PC-3 (cell line): ENCODE data around the gene NAALADL1. TPM values are rescaled to one million over a fixed set of nuclear protein-coding genes. Genes with fewer than 3 reads are reported as not detected.
"Not testable (repeated sequence)": the region's sequence is repeated elsewhere in the genome, so short reads cannot be mapped to it uniquely, and the experiment has no call there.

Experiments
- ATAC-seq: fragments of 200-7000 bp; cut with Tn5 transposase; 2 replicates; pipeline ENCODE4 v1.9.1; 2020; ENCODE audit warnings: mild to moderate bottlenecking, moderate library complexity
- BruUV-seq: library from RNA; stranded (reverse); fragments of 400-500 nt; replicated peaks from 2 replicates; lab custom pipeline; 2021; lab: Mats Ljungman, UMichigan
- CTCF ChIA-PET: fragments of 300-600 bp; sonication (Branson Sonifier 250); formaldehyde crosslinking; loops from one replicate; lab custom pipeline; 2022; ENCODE audit warnings: antibody characterized with exemption; lab: Charles Lee
- POLR2A ChIA-PET: fragments of 300-600 bp; sonication (Branson Sonifier 250); formaldehyde crosslinking; loops from one replicate; lab custom pipeline; 2022; ENCODE audit warnings: antibody characterized with exemption; ENCODE audit not compliant: unreplicated experiment; lab: Charles Lee
- DNase-seq: peaks from one replicate; pipeline ENCODE4 v3.0.0-alpha.2; 2015
- H2AFZ ChIP-seq: fragments of 300-600 bp; sonication (generic); 2 replicates; pipeline ENCODE4 v1.6.0; 2016; ENCODE audit warnings: antibody characterized with exemption, low read length
- H3F3A ChIP-seq: fragments of 300-600 bp; sonication (generic); one replicate; pipeline ENCODE4 v1.6.0; 2017; ENCODE audit warnings: antibody characterized with exemption, low read length, control low read depth, mild to moderate bottlenecking; ENCODE audit not compliant: unreplicated experiment
- H3K27ac ChIP-seq: fragments of 300-600 bp; sonication (generic); 2 replicates; pipeline ENCODE4 v1.5.1; 2016; ENCODE audit warnings: mild to moderate bottlenecking, low read length
- H3K27me3 ChIP-seq: fragments of 300-600 bp; sonication (generic); 2 replicates; pipeline ENCODE4 v1.6.1; 2016; ENCODE audit warnings: low read length, mixed read lengths
- H3K36me3 ChIP-seq: fragments of 300-600 bp; sonication (generic); 2 replicates; pipeline ENCODE4 v1.6.1; 2016; ENCODE audit warnings: low read depth, mixed run types, low read length, mixed read lengths
- H3K4me1 ChIP-seq: fragments of 300-600 bp; sonication (generic); 2 replicates; pipeline ENCODE4 v1.5.1; 2016; ENCODE audit warnings: low read length; ENCODE audit not compliant: insufficient read depth
- H3K4me2 ChIP-seq: fragments of 300-600 bp; sonication (generic); 2 replicates; pipeline ENCODE4 v1.6.0; 2016; ENCODE audit warnings: low read length
- H3K4me3 ChIP-seq: fragments of 300-600 bp; sonication (generic); 2 replicates; pipeline ENCODE4 v1.5.1; 2016; ENCODE audit warnings: mild to moderate bottlenecking, low read length, mixed read lengths
- H3K79me2 ChIP-seq: fragments of 300-600 bp; sonication (generic); 2 replicates; pipeline ENCODE4 v1.6.1; 2017; ENCODE audit warnings: low read length, mixed read lengths
- H3K9ac ChIP-seq: fragments of 300-600 bp; sonication (generic); 2 replicates; pipeline ENCODE4 v1.6.0; 2016; ENCODE audit warnings: mild to moderate bottlenecking, low read length
- H3K9me2 ChIP-seq: fragments of 300-600 bp; sonication (generic); replicated peaks from 2 replicates; pipeline ENCODE4 v1.6.1; 2016; ENCODE audit warnings: mixed run types, low read length, mixed read lengths
- H3K9me3 ChIP-seq: fragments of 300-600 bp; sonication (generic); 2 replicates; pipeline ENCODE4 v1.6.1; 2016; ENCODE audit warnings: low read length, mixed read lengths
- H4K20me1 ChIP-seq: fragments of 300-600 bp; sonication (generic); 2 replicates; pipeline ENCODE4 v1.6.1; 2016; ENCODE audit warnings: low read length, mixed read lengths
- EZH2 ChIP-seq: fragments of 300-600 bp; sonication (generic); IDR thresholded peaks from one replicate; pipeline ENCODE4 v1.6.1; 2017; ENCODE audit warnings: antibody characterized with exemption, mild to moderate bottlenecking, low read length; ENCODE audit not compliant: unreplicated experiment
- EZH2phosphoT487 ChIP-seq: fragments of 300-600 bp; sonication (generic); IDR thresholded peaks from 2 replicates; pipeline ENCODE4 v1.6.1; 2018; ENCODE audit warnings: mild to moderate bottlenecking, antibody characterized with exemption, low read length, borderline replicate concordance
- intact Hi-C: fragments of 100-400 bp; cut with micrococcal nuclease; formaldehyde crosslinking; loops from 2 replicates; pipeline ENCODE4 v1.9.0; 2023
- total RNA-seq: library from RNA; depleted of rRNA; stranded (reverse); fragments of >200 nt; gene quantifications from 2 replicates; pipeline ENCODE4 v1.2.3, GENCODE V29; 2014
- TF ChIP-seq, protein P1 (sequence below): fragments of 300-600 bp; sonication (generic); conservative IDR thresholded peaks from 2 replicates; pipeline ENCODE4 v1.5.1; 2017; ENCODE audit warnings: antibody characterized with exemption, low read depth, mild to moderate bottlenecking, low read length

Gene NAALADL1
- total RNA-seq, 1 experiment from 2014 or later: 0.47 TPM

GRCh38 chr11:65008873-65009272 lies 49.5 kb downstream of the NAALADL1 start:
- BruUV-seq: no TSS peak
- H3K4me3 ChIP-seq: no peak overlapping the region
- ATAC-seq (no peak), DNase-seq (no peak)
- H3K36me3 ChIP-seq: no peaks in the 10 kb centered on the region
- ChIA-PET CTCF (no interaction called here), POLR2A (no interaction called here)
- no peaks in the 10 kb centered on the region for H3F3A ChIP-seq
- H3K9me2 ChIP-seq: no peaks in the 10 kb centered on the region
- H3K27ac ChIP-seq: no peak overlapping the region
- intact Hi-C loops: loop anchor here (5.0 kb wide), 1 partner anchor 162 kb away; no protein-coding TSS in a partner anchor
- H4K20me1 ChIP-seq: no peaks in the 10 kb centered on the region
- H3K4me1 ChIP-seq: peaks cover 20% of the 10 kb centered on the region
- no peak overlapping the region for H2AFZ ChIP-seq
- no peak overlapping the region for H3K9ac ChIP-seq
- no peak for TF ChIP-seq EZH2phosphoT487
- TF ChIP-seq, protein P1, sequence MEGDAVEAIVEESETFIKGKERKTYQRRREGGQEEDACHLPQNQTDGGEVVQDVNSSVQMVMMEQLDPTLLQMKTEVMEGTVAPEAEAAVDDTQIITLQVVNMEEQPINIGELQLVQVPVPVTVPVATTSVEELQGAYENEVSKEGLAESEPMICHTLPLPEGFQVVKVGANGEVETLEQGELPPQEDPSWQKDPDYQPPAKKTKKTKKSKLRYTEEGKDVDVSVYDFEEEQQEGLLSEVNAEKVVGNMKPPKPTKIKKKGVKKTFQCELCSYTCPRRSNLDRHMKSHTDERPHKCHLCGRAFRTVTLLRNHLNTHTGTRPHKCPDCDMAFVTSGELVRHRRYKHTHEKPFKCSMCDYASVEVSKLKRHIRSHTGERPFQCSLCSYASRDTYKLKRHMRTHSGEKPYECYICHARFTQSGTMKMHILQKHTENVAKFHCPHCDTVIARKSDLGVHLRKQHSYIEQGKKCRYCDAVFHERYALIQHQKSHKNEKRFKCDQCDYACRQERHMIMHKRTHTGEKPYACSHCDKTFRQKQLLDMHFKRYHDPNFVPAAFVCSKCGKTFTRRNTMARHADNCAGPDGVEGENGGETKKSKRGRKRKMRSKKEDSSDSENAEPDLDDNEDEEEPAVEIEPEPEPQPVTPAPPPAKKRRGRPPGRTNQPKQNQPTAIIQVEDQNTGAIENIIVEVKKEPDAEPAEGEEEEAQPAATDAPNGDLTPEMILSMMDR: no peak
- TF ChIP-seq EZH2: no peak
- no peaks in the 10 kb centered on the region for H3K79me2 ChIP-seq
- no peak overlapping the region for H3K4me2 ChIP-seq
- no peaks in the 10 kb centered on the region for H3K27me3 ChIP-seq
- no peaks in the 10 kb centered on the region for H3K9me3 ChIP-seq

- TF ChIP-seq EZH2phosphoT487: no peak
- TF ChIP-seq, protein P1: no peak
- no peak for TF ChIP-seq EZH2
- Histone ChIP-seq H3K9me2 (no peaks in the 10 kb centered on the region), H3K36me3 (no peaks in the 10 kb centered on the region), H3K4me2 (no peak overlapping the region), H3F3A (no peaks in the 10 kb centered on the region), H2AFZ (peak overlapping the region; percentile 10; the same call in 1 of the 2 replicates), H3K27ac (0 out of 2 replicates have a peak overlapping the region, but pooled peaks have one; percentile 76), H3K27me3 (no peaks in the 10 kb centered on the region), H3K9me3 (no peaks in the 10 kb centered on the region), H3K79me2 (no peaks in the 10 kb centered on the region), H4K20me1 (no peaks in the 10 kb centered on the region), H3K4me3 (no peak overlapping the region), H3K9ac (no peak overlapping the region), H3K4me1 (peaks cover 16% of the 10 kb centered on the region)
- ChIA-PET CTCF (no interaction called here), POLR2A (no interaction called here)
- intact Hi-C loops: loop anchor here (5.0 kb wide), 1 partner anchor 161 kb away; no protein-coding TSS in a partner anchor
- BruUV-seq: no TSS peak
- ATAC-seq (no peak), DNase-seq (peak; percentile 22)
Measured at GRCh38 chr11:65008016-65008415, 50.3 kb downstream of the NAALADL1 start.

DNA sequence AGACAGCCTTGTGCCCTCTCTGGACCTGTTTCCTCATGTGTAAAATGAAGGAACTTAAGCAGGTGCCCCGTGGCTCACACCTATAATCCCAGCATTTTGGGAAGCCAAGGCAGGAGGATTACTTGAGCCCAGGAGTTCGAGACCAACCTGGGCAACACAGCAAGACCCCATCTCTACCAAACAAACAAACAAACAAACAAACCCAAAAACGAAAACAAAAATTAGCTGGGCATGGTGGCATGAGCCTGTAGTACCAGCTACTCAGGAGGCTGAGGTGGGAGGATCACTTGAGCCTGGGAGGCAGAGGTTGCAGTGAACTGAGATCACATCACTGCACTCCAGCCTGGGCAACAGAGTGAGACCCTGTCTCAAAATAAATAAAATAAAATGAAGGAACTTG lies 54.4 kb downstream of the NAALADL1 start:
- H4K20me1 ChIP-seq, CTCF ChIA-PET, H3K79me2 ChIP-seq, BruUV-seq, H3K27ac ChIP-seq, H3K4me2 ChIP-seq, H3K4me3 ChIP-seq, H3K9me2 ChIP-seq, H3F3A ChIP-seq, H3K9ac ChIP-seq, intact Hi-C loops, H3K36me3 ChIP-seq, DNase-seq, ATAC-seq, H2AFZ ChIP-seq, H3K9me3 ChIP-seq, POLR2A ChIA-PET, H3K27me3 ChIP-seq: not testable (repeated sequence)
- H3K4me1 ChIP-seq: peaks cover 14% of the 10 kb centered on the region
